Neural progenitor cell (in vitro differentiated cells): ENCODE data around the gene COL6A5. TPM values are rescaled to one million over a fixed set of nuclear protein-coding genes. Genes with fewer than 3 reads are reported as not detected.
A peak's percentile ranks its signal among the peaks of the same experiment; 100 is the strongest.
"Not testable (repeated sequence)": the region's sequence is repeated elsewhere in the genome, so short reads cannot be mapped to it uniquely, and the experiment has no call there.

Experiments
- DNase-seq: peaks from one replicate; pipeline ENCODE4 v3.0.0-alpha.2; 2016; ENCODE audit warnings: low spot score
- H2AFZ ChIP-seq: fragments of 200-600 bp; sonication (generic); replicated peaks from 2 replicates; pipeline ENCODE4 v1.6.1; 2016; ENCODE audit warnings: antibody characterized with exemption
- H3F3A ChIP-seq: fragments of 200-600 bp; sonication (generic); 2 replicates; pipeline ENCODE4 v1.6.1; 2016; ENCODE audit warnings: antibody characterized with exemption, low read depth
- H3K27ac ChIP-seq: fragments of 200-600 bp; sonication (generic); 2 replicates; pipeline ENCODE4 v1.5.1; 2016; ENCODE audit warnings: mild to moderate bottlenecking
- H3K27me3 ChIP-seq: fragments of 200-600 bp; sonication (generic); 2 replicates; pipeline ENCODE4 v1.6.1; 2016; ENCODE audit warnings: mild to moderate bottlenecking, moderate library complexity
- H3K36me3 ChIP-seq: fragments of 200-600 bp; sonication (generic); 2 replicates; pipeline ENCODE4 v1.5.1; 2016
- H3K4me1 ChIP-seq: fragments of 200-600 bp; sonication (generic); 2 replicates; pipeline ENCODE4 v1.6.1; 2016; ENCODE audit warnings: mixed run types
- H3K4me2 ChIP-seq: fragments of 200-600 bp; sonication (generic); 2 replicates; pipeline ENCODE4 v1.6.1; 2016
- H3K4me3 ChIP-seq: fragments of 200-600 bp; sonication (generic); 2 replicates; pipeline ENCODE4 v1.5.1; 2016
- H3K79me2 ChIP-seq: fragments of 200-600 bp; sonication (generic); 2 replicates; pipeline ENCODE4 v1.6.1; 2016; ENCODE audit warnings: low read depth
- H3K9ac ChIP-seq: fragments of 200-600 bp; sonication (generic); 2 replicates; pipeline ENCODE4 v1.6.1; 2016
- H3K9me3 ChIP-seq: fragments of 200-600 bp; sonication (generic); 2 replicates; pipeline ENCODE4 v1.5.1; 2016; ENCODE audit warnings: low read depth
- H4K20me1 ChIP-seq: fragments of 200-600 bp; sonication (generic); 2 replicates; pipeline ENCODE4 v1.6.1; 2016; ENCODE audit warnings: low read depth
- H3K27ac Mint-ChIP-seq: 3 replicates; pipeline ENCODE4 v1.8.0; 2021; ENCODE audit warnings: mixed read lengths
- H3K27me3 Mint-ChIP-seq: 2 replicates; pipeline ENCODE4 v1.8.0; 2022; ENCODE audit warnings: low read depth, mild to moderate bottlenecking, inconsistent platforms, moderate library complexity, mixed read lengths; ENCODE audit not compliant: insufficient read depth
- H3K36me3 Mint-ChIP-seq: 3 replicates; pipeline ENCODE4 v1.8.0; 2021; ENCODE audit warnings: mixed read lengths
- H3K4me1 Mint-ChIP-seq: 3 replicates; pipeline ENCODE4 v1.8.0; 2021; ENCODE audit warnings: mixed read lengths
- H3K4me3 Mint-ChIP-seq: 3 replicates; pipeline ENCODE4 v1.8.0; 2021; ENCODE audit warnings: mild to moderate bottlenecking, moderate library complexity, mixed read lengths
- H3K9me3 Mint-ChIP-seq: 3 replicates; pipeline ENCODE4 v1.8.0; 2020; ENCODE audit warnings: mixed read lengths
- EZH2 ChIP-seq: fragments of 200-600 bp; sonication (generic); IDR thresholded peaks from 2 replicates; pipeline ENCODE4 v1.6.1; 2017; ENCODE audit warnings: antibody characterized with exemption, mild to moderate bottlenecking, moderate library complexity
- EZH2phosphoT487 ChIP-seq: fragments of 200-600 bp; sonication (generic); IDR thresholded peaks from 2 replicates; pipeline ENCODE4 v1.6.1; 2017; ENCODE audit warnings: antibody characterized with exemption
- total RNA-seq: library from RNA; depleted of rRNA; stranded (reverse); fragments of >200 nt; gene quantifications from 2 replicates; pipeline ENCODE4 v1.2.3, GENCODE V29; 2015; ENCODE audit warnings: low replicate concordance
- TF ChIP-seq, protein P1 (sequence below): fragments of 200-600 bp; sonication (generic); IDR thresholded peaks from 2 replicates; pipeline ENCODE4 v1.5.1; 2017; ENCODE audit warnings: antibody characterized with exemption, mild to moderate bottlenecking

Gene COL6A5
- total RNA-seq, 1 donor from 2014 or later = not detected

DNA sequence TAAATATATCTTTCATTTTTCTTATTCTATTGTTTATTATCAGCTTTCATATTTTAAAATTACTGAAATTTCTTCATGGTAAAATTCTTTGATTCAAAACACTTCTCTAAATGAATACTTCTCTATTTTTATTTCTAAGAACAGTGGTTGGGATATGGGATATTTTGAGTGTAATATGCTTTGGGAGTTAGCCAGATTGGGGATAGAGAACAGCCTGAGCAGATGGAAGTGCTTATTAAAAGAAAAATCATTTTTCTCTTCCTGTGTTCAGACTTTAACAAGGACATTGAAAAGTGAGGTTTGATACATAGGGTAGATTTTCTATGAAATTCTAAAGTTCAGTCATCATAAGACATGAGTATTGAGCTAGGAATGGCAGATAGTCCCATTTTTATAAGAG lies 84.8 kb downstream of the COL6A5 start:
- DNase-seq = no peak

DNA sequence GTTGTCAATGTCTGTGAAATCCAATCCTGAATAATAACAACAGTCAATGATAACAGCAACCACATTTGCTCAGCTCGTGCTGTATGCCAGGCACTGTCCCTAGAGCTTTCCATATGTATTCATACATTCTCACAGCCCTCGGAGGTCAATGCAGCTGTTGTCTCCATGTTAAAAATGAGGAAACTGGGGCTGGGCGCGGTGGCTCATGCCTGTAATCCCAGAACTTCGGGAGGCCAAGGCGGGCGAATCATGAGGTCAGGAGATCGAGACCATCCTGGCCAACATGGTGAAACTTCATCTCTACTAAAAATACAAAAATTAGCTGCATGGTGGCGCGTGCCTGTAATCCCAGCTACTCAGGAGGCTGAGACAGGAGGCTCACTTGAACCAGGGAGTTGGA lies 86.6 kb downstream of the COL6A5 start:
- H3K9me3 Mint-ChIP-seq, H3K4me1 Mint-ChIP-seq, H3K9me3 ChIP-seq, DNase-seq, H3K36me3 ChIP-seq, H3K27me3 ChIP-seq, H3K4me2 ChIP-seq, H3K27me3 Mint-ChIP-seq, H3F3A ChIP-seq, H3K4me3 ChIP-seq, H2AFZ ChIP-seq, H3K36me3 Mint-ChIP-seq, H3K27ac ChIP-seq, H3K27ac Mint-ChIP-seq, H3K4me1 ChIP-seq, H4K20me1 ChIP-seq, H3K4me3 Mint-ChIP-seq, H3K79me2 ChIP-seq, H3K9ac ChIP-seq: not testable (repeated sequence)

More for the DNA sequence above, 84.8 kb downstream of the COL6A5 start:
- Histone ChIP-seq H3K4me2 (no peak overlapping the region), H3K36me3 (no peaks in the 10 kb centered on the region), H3K27me3 (no peaks in the 10 kb centered on the region), H3K79me2 (no peaks in the 10 kb centered on the region), H3F3A (no peaks in the 10 kb centered on the region), H4K20me1 (no peaks in the 10 kb centered on the region), H2AFZ (no peak overlapping the region), H3K9ac (no peak overlapping the region), H3K27ac (no peak overlapping the region), H3K4me1 (no peaks in the 10 kb centered on the region), H3K4me3 (no peak overlapping the region), H3K9me3 (no peaks in the 10 kb centered on the region)
- Mint-ChIP-seq H3K4me3 (no peak overlapping the region), H3K4me1 (no peaks in the 10 kb centered on the region), H3K27me3 (no peaks in the 10 kb centered on the region), H3K36me3 (no peaks in the 10 kb centered on the region), H3K9me3 (no peaks in the 10 kb centered on the region), H3K27ac (no peak overlapping the region)
- TF ChIP-seq EZH2phosphoT487 = no peak
- TF ChIP-seq, protein P1, sequence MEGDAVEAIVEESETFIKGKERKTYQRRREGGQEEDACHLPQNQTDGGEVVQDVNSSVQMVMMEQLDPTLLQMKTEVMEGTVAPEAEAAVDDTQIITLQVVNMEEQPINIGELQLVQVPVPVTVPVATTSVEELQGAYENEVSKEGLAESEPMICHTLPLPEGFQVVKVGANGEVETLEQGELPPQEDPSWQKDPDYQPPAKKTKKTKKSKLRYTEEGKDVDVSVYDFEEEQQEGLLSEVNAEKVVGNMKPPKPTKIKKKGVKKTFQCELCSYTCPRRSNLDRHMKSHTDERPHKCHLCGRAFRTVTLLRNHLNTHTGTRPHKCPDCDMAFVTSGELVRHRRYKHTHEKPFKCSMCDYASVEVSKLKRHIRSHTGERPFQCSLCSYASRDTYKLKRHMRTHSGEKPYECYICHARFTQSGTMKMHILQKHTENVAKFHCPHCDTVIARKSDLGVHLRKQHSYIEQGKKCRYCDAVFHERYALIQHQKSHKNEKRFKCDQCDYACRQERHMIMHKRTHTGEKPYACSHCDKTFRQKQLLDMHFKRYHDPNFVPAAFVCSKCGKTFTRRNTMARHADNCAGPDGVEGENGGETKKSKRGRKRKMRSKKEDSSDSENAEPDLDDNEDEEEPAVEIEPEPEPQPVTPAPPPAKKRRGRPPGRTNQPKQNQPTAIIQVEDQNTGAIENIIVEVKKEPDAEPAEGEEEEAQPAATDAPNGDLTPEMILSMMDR = no peak
- TF ChIP-seq EZH2 = no peak

DNA sequence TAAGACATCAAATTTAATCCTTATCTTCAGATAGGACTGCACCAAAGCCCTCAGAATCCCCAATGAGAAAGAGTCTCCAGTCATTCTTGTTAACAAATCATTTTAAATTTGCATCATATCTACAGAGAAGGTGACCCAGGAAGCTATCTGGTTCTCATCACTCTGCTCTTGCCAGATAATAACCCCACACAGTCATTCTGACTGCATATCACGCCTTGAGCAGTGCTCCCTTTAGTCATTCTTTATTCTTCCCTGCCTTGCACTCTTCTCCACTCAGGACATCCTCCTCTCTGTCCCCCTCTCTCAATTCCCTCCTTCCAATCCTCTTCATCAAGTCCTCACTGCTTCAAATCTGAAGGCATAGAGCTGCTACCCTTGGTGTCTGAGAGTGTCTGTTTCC lies 87.8 kb downstream of the COL6A5 start:
- Histone ChIP-seq H3K4me3 (no peak overlapping the region), H3K9ac (no peak overlapping the region), H3K27me3 (no peaks in the 10 kb centered on the region), H3K79me2 (no peaks in the 10 kb centered on the region), H3F3A (no peaks in the 10 kb centered on the region), H3K4me1 (no peaks in the 10 kb centered on the region), H3K9me3 (no peaks in the 10 kb centered on the region), H3K4me2 (no peak overlapping the region), H4K20me1 (no peaks in the 10 kb centered on the region), H3K27ac (no peak overlapping the region), H3K36me3 (no peaks in the 10 kb centered on the region), H2AFZ (no peak overlapping the region)
- TF ChIP-seq, protein P1 = no peak
- no peak for TF ChIP-seq EZH2
- TF ChIP-seq EZH2phosphoT487 = no peak
- H3K4me1 Mint-ChIP-seq = no peaks in the 10 kb centered on the region
- DNase-seq = no peak
- H3K4me3 Mint-ChIP-seq = no peak overlapping the region
- no peak overlapping the region for H3K27ac Mint-ChIP-seq
- no peaks in the 10 kb centered on the region for H3K36me3 Mint-ChIP-seq
- no peaks in the 10 kb centered on the region for H3K27me3 Mint-ChIP-seq
- H3K9me3 Mint-ChIP-seq = no peaks in the 10 kb centered on the region

DNA sequence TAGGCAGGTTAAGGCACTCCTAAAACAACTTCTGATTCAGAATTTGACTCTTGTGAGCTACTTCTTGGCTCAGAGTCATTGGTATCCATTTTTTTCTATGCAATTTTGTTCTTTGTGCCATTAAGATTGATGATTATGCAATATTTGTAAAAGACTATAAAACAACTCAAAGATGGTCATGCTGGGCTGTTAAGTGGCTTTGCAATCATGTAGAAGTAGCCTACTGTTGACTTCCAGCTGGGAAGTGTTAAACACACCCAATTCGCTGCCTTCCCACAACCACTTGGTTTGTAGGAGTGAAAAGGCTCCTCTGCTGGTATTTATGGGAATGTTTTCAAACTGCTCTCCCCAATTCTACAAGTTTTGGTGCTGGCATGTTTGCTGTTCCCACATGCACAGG lies 96.8 kb downstream of the COL6A5 start:
- no peaks in the 10 kb centered on the region for H3K9me3 Mint-ChIP-seq
- Histone ChIP-seq H3F3A (no peaks in the 10 kb centered on the region), H3K27ac (no peak overlapping the region), H3K36me3 (no peaks in the 10 kb centered on the region), H3K4me2 (no peak overlapping the region), H2AFZ (no peak overlapping the region), H3K79me2 (no peaks in the 10 kb centered on the region), H3K4me3 (no peak overlapping the region), H4K20me1 (no peaks in the 10 kb centered on the region), H3K9me3 (no peaks in the 10 kb centered on the region), H3K4me1 (peaks cover 3% of the 10 kb centered on the region), H3K27me3 (no peaks in the 10 kb centered on the region), H3K9ac (no peak overlapping the region)
- H3K4me1 Mint-ChIP-seq = peaks cover 5% of the 10 kb centered on the region
- TF ChIP-seq EZH2phosphoT487 (no peak), EZH2 (no peak)
- TF ChIP-seq, protein P1 = no peak
- H3K27ac Mint-ChIP-seq = no peak overlapping the region
- H3K36me3 Mint-ChIP-seq = no peaks in the 10 kb centered on the region
- DNase-seq = peak; percentile 6
- H3K27me3 Mint-ChIP-seq = no peaks in the 10 kb centered on the region
- H3K4me3 Mint-ChIP-seq = no peak overlapping the region

DNA sequence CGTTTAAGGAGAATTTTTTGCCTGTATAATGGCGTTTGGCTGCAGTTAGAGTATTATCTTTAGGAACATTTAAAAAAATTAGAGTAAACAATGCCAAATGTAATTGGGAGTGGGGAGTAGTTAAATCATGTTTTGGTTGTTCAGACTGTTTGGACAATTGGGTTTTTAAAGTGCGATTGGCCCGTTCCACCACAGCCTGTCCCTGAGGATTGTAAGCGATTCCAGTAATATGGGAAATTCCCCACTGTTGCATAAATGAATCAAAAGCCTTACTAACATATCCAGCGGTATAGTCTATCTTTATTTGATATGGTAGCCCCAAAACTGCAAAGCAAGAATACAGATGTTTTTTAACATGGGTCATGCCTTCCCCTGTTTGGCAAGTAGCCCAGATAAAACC lies 101.4 kb downstream of the COL6A5 start:
- H3K9ac ChIP-seq, H3K9me3 Mint-ChIP-seq, H3K36me3 ChIP-seq, DNase-seq, H3K9me3 ChIP-seq, H3K36me3 Mint-ChIP-seq, H3K79me2 ChIP-seq, H3K4me3 Mint-ChIP-seq, H3K27ac Mint-ChIP-seq, H3K27me3 Mint-ChIP-seq, H2AFZ ChIP-seq, H3K27me3 ChIP-seq, H3K4me2 ChIP-seq, H4K20me1 ChIP-seq, H3K4me3 ChIP-seq, H3K27ac ChIP-seq: not testable (repeated sequence)
- Histone ChIP-seq H3F3A (peaks cover 13% of the 10 kb centered on the region), H3K4me1 (peaks cover 14% of the 10 kb centered on the region)
- H3K4me1 Mint-ChIP-seq = peaks cover 23% of the 10 kb centered on the region

DNA sequence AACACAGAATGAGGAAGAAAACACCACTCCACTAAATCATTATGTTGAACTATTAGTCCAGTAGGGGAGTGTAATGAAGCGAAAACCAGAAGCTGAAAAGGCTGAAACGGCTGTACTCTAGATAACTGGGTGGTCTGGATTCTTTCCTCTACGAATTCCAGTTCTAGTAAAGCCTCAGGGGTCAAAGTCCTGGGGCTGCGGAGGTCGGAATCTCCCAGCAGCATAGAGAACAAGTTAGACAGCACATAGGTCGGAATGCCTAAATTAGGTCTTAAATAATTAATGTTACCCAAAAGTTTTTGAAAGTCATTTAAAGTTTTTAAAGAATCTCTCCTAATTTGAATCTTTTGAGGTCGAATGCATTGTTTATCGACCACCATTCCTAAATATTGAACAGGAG lies 102.7 kb downstream of the COL6A5 start:
- H3K9me3 Mint-ChIP-seq, H3K27me3 ChIP-seq, H3K27ac ChIP-seq, H2AFZ ChIP-seq, H3K79me2 ChIP-seq, H3K36me3 ChIP-seq, H3K9me3 ChIP-seq, H3K4me3 ChIP-seq, H3K27ac Mint-ChIP-seq, H3K4me3 Mint-ChIP-seq, H3K9ac ChIP-seq, H3K36me3 Mint-ChIP-seq, H3K27me3 Mint-ChIP-seq, H4K20me1 ChIP-seq: not testable (repeated sequence)
- H3K4me1 ChIP-seq = peaks cover 11% of the 10 kb centered on the region
- H3F3A ChIP-seq = peaks cover 13% of the 10 kb centered on the region
- peak overlapping the region; percentile 38 for H3K4me2 ChIP-seq
- DNase-seq = peak; percentile 56
- H3K4me1 Mint-ChIP-seq = peaks cover 23% of the 10 kb centered on the region
